Endothelial cell of umbilical vein (primary cell): Measurements from ENCODE around the gene PTK6. TPM values are rescaled to one million over a fixed set of nuclear protein-coding genes. Genes with fewer than 3 reads are reported as not detected.

Experiments
- BruUV-seq: library from RNA; stranded (reverse); fragments of 400-500 nt; replicated peaks from 2 replicates; lab custom pipeline; 2021; lab: Mats Ljungman, UMichigan
- CTCF ChIA-PET: fragments of 300-600, 350-600 bp; sonication (Branson Sonifier 250); formaldehyde crosslinking; loops from one replicate; lab custom pipeline; 2021; ENCODE audit warnings: antibody characterized with exemption, inconsistent platforms; lab: Charles Lee
- POLR2A ChIA-PET: fragments of 300-600, 350-600 bp; sonication (Branson Sonifier 250); formaldehyde crosslinking; loops from one replicate; lab custom pipeline; 2021; ENCODE audit warnings: antibody characterized with exemption, inconsistent platforms; lab: Charles Lee
- DNase-seq: peaks from one replicate; pipeline ENCODE4 v3.0.0-alpha.2; 2011; ENCODE audit warnings: low read depth, low spot score
- FAIRE-seq: peaks from 2 replicates; lab custom pipeline; 2011; peaks lifted over from hg19 to GRCh38; lab: Jason Lieb, UNC
- H2AFZ ChIP-seq: 2 replicates; pipeline ENCODE4 v1.6.0; 2012; ENCODE audit warnings: low read depth, low read length, control low read depth, inconsistent platforms
- H3K27ac ChIP-seq: 2 replicates; pipeline ENCODE4 v1.5.1; 2011; ENCODE audit warnings: low read depth, mild to moderate bottlenecking, control low read depth, low read length, moderate library complexity; ENCODE audit not compliant: insufficient read depth
- H3K27me3 ChIP-seq, 2 experiments: 2 replicates each; pipeline versions ENCODE4 v1.6.0 to v1.6.1; 2011; ENCODE audit warnings: low read length in 2 of 2, mixed read lengths in 1 of 2; ENCODE audit not compliant: control insufficient read depth in 2 of 2, insufficient read depth in 2 of 2
- H3K36me3 ChIP-seq, 2 experiments: 2 replicates in 1 of 2; 3 replicates in 1 of 2; pipeline ENCODE4 v1.5.1; 2011; ENCODE audit warnings: low read length in 2 of 2, mild to moderate bottlenecking in 1 of 2, moderate library complexity in 1 of 2; ENCODE audit not compliant: control insufficient read depth in 2 of 2, insufficient read depth in 2 of 2; ENCODE audit errors: extremely low read depth in 1 of 2
- H3K4me1 ChIP-seq: 3 replicates; pipeline ENCODE4 v1.5.1; 2011; ENCODE audit warnings: mild to moderate bottlenecking, low read length; ENCODE audit not compliant: control insufficient read depth, insufficient read depth; ENCODE audit errors: extremely low read depth
- H3K4me2 ChIP-seq: 2 replicates; pipeline ENCODE4 v1.6.1; 2011; ENCODE audit warnings: low read length, control low read depth, mixed read lengths; ENCODE audit not compliant: insufficient read depth
- H3K4me3 ChIP-seq, 3 experiments: fragments of 200-600 bp in 1 of 3; sonication (generic), shearing (Covaris generic) in 1 of 3; replicated peaks in 1 of 3; 2 replicates each; pipeline ENCODE4 v1.5.1; 2011 to 2016; ENCODE audit warnings: control low read depth in 3 of 3, low read length in 3 of 3, mild to moderate bottlenecking in 2 of 3, inconsistent platforms in 1 of 3, low read depth in 1 of 3, moderate library complexity in 1 of 3; ENCODE audit not compliant: insufficient read depth in 1 of 3
- H3K79me2 ChIP-seq: 2 replicates; pipeline ENCODE4 v1.6.0; 2012; ENCODE audit warnings: low read length, inconsistent platforms; ENCODE audit not compliant: control insufficient read depth, insufficient read depth
- H3K9ac ChIP-seq: replicated peaks from 2 replicates; pipeline ENCODE3; 2011; ENCODE audit warnings: low read length, control low read depth; ENCODE audit not compliant: insufficient read depth; ENCODE audit errors: extremely low read depth
- H3K9me1 ChIP-seq: replicated peaks from 3 replicates; pipeline ENCODE4 v1.6.0; 2011; ENCODE audit warnings: mild to moderate bottlenecking, low read length; ENCODE audit not compliant: control insufficient read depth, insufficient read depth; ENCODE audit errors: extremely low read depth
- H3K9me3 ChIP-seq: replicated peaks from 2 replicates; pipeline ENCODE4 v1.5.1; 2012; ENCODE audit warnings: low read length, inconsistent platforms; ENCODE audit not compliant: control insufficient read depth, insufficient read depth
- H4K20me1 ChIP-seq: replicated peaks from 2 replicates; pipeline ENCODE3; 2011; ENCODE audit warnings: mild to moderate bottlenecking, low read length; ENCODE audit not compliant: control insufficient read depth, insufficient read depth; ENCODE audit errors: extremely low read depth
- FOS ChIP-seq: IDR thresholded peaks from 2 replicates; pipeline ENCODE4 v1.6.1; 2011; ENCODE audit warnings: mild to moderate bottlenecking, low read length, moderate library complexity, borderline replicate concordance; ENCODE audit not compliant: insufficient read depth
- JUN ChIP-seq: IDR thresholded peaks from 2 replicates; pipeline ENCODE4 v1.6.1; 2011; ENCODE audit warnings: borderline replicate concordance, low read depth; ENCODE audit not compliant: insufficient read length, insufficient read depth
- MYC ChIP-seq: IDR thresholded peaks from one replicate; pipeline ENCODE4 v1.6.1; 2011; ENCODE audit warnings: mild to moderate bottlenecking, low read depth, low read length
- POLR2A ChIP-seq: IDR thresholded peaks from 2 replicates; pipeline ENCODE4 v1.6.1; 2012; ENCODE audit warnings: low read depth, mild to moderate bottlenecking, control low read depth, low read length
- POLR2AphosphoS5 ChIP-seq: IDR thresholded peaks from 2 replicates; pipeline ENCODE4 v1.6.1; 2012; ENCODE audit warnings: low read depth, mild to moderate bottlenecking, control low read depth, low read length, moderate library complexity; ENCODE audit not compliant: insufficient read depth
- dilution Hi-C: fragments of 300-500 bp; cut with MboI; formaldehyde crosslinking; loops from one replicate; pipeline ENCODE4 v1.15.0; 2019; ENCODE audit warnings: low sequenced_read_pairs; ENCODE audit not compliant: extremely low pct_ligation_motif_present
- intact Hi-C: fragments of 100-400 bp; cut with micrococcal nuclease; formaldehyde crosslinking; loops from one replicate; pipeline ENCODE4 v1.10.0; 2022
- polyA plus RNA-seq, 4 experiments: library from polyadenylated mRNA; depleted of rRNA in 3 of 4; stranded (reverse) in 3 of 4; unstranded in 1 of 4; fragments of >200 nt; gene quantifications; 2 replicates each; pipeline versions ENCODE4 v1.2.1 to v1.2.3, GENCODE V29; 2011 to 2012; ENCODE audit warnings: missing spikeins in 1 of 4
- total RNA-seq: library from RNA; stranded (reverse); gene quantifications from 2 replicates; pipeline ENCODE4 v1.2.3, GENCODE V29; 2021
- TF ChIP-seq, protein P1 (sequence below): IDR thresholded peaks from 2 replicates; pipeline ENCODE4 v1.6.1; 2011; ENCODE audit not compliant: insufficient read depth, insufficient read length
- TF ChIP-seq, protein P2 (sequence below), 2 donors: IDR thresholded peaks; 1 replicate in 1 of 2; 2 replicates in 1 of 2; pipeline ENCODE4 v1.5.1; 2011; ENCODE audit warnings: low read length in 2 of 2, mild to moderate bottlenecking in 2 of 2, moderate library complexity in 2 of 2, control low read depth in 1 of 2, inconsistent platforms in 1 of 2, low read depth in 1 of 2; ENCODE audit not compliant: insufficient read depth in 1 of 2; ENCODE audit errors: extremely low read depth in 1 of 2

The PTK6 gene
- total and polyA plus RNA-seq, 2 donors (not counting 3 experiments of a cell fraction or from before 2014, with no cell fraction given), result 0.18 TPM; not detected in 1

DNA sequence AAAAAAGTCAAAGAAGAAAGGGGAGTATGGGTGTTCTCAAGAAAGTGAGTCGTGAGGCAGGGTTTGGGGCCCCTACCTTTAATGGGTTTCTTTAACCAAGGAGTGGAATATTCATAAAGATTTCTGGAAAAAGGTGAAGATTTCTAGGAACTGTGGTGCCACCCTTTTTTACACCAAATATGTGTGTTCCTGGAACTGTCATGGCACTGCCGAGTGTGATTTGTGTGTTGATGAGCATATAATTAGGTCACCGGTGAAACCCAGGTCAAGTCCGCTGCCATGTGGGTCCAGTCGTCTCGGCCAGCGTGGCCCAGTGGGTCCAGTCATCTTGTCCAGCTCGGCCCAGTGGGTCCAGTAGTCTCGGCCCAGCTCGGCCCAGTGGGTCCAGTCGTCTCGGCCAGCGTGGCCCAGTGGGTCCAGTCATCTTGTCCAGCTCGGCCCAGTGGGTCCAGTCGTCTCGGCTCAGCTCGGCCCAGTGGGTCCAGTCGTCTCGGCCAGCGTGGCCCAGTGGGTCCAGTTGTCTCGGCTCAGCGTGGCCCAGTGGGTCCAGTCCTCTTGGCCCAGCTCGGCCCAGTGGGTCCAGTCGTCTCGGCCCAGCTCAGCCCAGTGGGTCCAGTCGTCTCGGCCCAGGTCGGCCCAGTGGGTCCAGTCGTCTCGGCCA is 30.0 kb downstream of the PTK6 start:
- Histone ChIP-seq H3K36me3 (no peaks in the 10 kb centered on the region), H3K4me2 (no peak overlapping the region), H3K27ac (no peak overlapping the region), H3K79me2 (no peaks in the 10 kb centered on the region), H3K4me1 (no peaks in the 10 kb centered on the region), H3K27me3 (peaks cover 0 to 2% of the 10 kb centered on the region in 2 experiments), H3K9me1 (no peaks in the 10 kb centered on the region), H3K9me3 (no peaks in the 10 kb centered on the region), H4K20me1 (no peaks in the 10 kb centered on the region), H2AFZ (no peak overlapping the region), H3K4me3 (no peak overlapping the region), H3K9ac (no peak overlapping the region)
- BruUV-seq, result no TSS peak
- intact Hi-C loops (no loop called here), dilution Hi-C loops (no loop called here)
- POLR2A ChIA-PET, result no interaction called here
- DNase-seq (no peak), FAIRE-seq (no peak)
- TF ChIP-seq POLR2AphosphoS5 (no peak), MYC (no peak), FOS (no peak), POLR2A (no peak), JUN (no peak)
- TF ChIP-seq, protein P1, sequence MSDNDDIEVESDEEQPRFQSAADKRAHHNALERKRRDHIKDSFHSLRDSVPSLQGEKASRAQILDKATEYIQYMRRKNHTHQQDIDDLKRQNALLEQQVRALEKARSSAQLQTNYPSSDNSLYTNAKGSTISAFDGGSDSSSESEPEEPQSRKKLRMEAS, result no peak
- TF ChIP-seq, protein P2, sequence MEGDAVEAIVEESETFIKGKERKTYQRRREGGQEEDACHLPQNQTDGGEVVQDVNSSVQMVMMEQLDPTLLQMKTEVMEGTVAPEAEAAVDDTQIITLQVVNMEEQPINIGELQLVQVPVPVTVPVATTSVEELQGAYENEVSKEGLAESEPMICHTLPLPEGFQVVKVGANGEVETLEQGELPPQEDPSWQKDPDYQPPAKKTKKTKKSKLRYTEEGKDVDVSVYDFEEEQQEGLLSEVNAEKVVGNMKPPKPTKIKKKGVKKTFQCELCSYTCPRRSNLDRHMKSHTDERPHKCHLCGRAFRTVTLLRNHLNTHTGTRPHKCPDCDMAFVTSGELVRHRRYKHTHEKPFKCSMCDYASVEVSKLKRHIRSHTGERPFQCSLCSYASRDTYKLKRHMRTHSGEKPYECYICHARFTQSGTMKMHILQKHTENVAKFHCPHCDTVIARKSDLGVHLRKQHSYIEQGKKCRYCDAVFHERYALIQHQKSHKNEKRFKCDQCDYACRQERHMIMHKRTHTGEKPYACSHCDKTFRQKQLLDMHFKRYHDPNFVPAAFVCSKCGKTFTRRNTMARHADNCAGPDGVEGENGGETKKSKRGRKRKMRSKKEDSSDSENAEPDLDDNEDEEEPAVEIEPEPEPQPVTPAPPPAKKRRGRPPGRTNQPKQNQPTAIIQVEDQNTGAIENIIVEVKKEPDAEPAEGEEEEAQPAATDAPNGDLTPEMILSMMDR (IDR thresholded peaks at IDR 0.05; ENCODE audit: extremely low read depth in 1 of 2, insufficient read depth in 1 of 2, low read depth in 1 of 2, low read length in 2 of 2), result no peak
- CTCF ChIA-PET, result interaction anchor here (1.9 kb wide), 1 partner anchor 10 kb away, joined by 8 read pairs; no protein-coding TSS in a partner anchor
